ENCODE data around the gene TNP2. TPM values are rescaled to one million over a fixed set of nuclear protein-coding genes. Genes with fewer than 3 reads are reported as not detected.
"Not testable (repeated sequence)": the region's sequence is repeated elsewhere in the genome, so short reads cannot be mapped to it uniquely, and the experiment has no call there.

The TNP2 gene
- total RNA-seq, 3 donors from 2014 or later (not counting 1 experiment from before 2014, with no cell fraction given), result not detected

DNA sequence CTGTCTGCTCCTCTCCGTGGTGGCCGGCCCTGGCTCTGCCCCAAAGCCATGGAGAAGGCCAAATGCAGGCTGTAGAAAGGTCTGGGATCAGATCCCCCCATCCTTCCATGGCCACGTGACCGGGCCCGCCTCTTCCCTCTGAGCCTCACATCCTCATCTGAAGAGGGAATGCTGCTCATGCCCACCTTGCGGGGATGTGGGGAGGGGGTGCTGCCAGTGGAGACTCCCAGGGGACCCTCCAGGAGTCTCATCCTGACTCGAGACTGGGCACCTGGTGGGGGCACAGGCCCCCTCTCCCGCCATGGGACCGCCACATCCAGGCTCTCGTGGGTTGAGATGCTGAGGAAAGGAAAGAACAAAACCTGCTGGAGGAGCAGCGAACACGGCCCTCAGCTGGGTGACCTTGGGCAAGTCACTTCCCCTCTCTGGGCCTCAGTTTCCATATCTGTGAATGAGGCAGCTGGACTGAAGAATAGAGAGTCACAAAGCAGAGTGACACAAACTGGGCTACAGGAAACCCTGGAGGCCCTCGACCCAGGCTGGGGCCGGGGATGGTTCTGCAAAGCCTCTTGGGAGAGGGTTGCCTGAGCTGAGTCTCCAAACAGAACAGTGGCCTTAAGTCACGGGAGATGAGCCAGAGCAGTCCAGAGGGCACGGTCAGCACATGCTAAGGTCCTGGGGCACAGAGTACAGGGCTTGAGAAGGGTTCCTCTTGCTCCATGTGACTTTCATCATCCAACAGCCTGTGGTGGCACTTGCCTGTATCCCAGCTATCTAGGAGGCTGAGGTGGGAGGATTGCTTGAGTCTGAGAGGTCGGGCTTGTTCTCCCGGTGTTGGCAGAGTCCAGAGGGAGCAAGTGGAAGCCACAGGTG is 43.2 kb downstream of the TNP2 start:
- no peaks in the 10 kb centered on the region for H3K9me3 Mint-ChIP-seq
- no peak for DNase-seq
- no peak for TF ChIP-seq CTCF (IDR thresholded peaks at IDR 0.05)
- H3K4me3 Mint-ChIP-seq, result peak overlapping the region; percentile 83
- no peaks in the 10 kb centered on the region for H3K27me3 ChIP-seq (ENCODE audit: control insufficient read depth, insufficient read depth, low read length)
- H3K27ac Mint-ChIP-seq, result peak overlapping the region; percentile 91
- peak overlapping the region; percentile 87 for H3K27ac ChIP-seq (ENCODE audit: low read length)
- no peaks in the 10 kb centered on the region for H3K36me3 Mint-ChIP-seq
- H3K4me1 Mint-ChIP-seq, result peaks cover 20 to 33% of the 10 kb centered on the region in 2 donors
- no peaks in the 10 kb centered on the region for H3K36me3 ChIP-seq (ENCODE audit: control insufficient read depth, insufficient read depth, low read length)
- H3K4me1 ChIP-seq (ENCODE audit: control insufficient read depth, insufficient read depth, low read length), result peaks cover 34% of the 10 kb centered on the region
- intact Hi-C loops (cut with micrococcal nuclease), result loop anchor here (1.0 to 5.0 kb wide), 3 partner anchors 7 to 126 kb away; no protein-coding TSS in a partner anchor
- no peaks in the 10 kb centered on the region for H3K27me3 Mint-ChIP-seq (ENCODE audit: low read depth in 2 of 2)
- H3K9me3 ChIP-seq (ENCODE audit: control insufficient read depth, insufficient read depth, low read length), result no peaks in the 10 kb centered on the region
- H3K4me3 ChIP-seq (ENCODE audit: low read length), result peak overlapping the region; percentile 19
- ATAC-seq, result no peak
- WGBS (ENCODE audit: insufficient coverage), result 52% methylated on average over 15 of the region's 18 CpGs

DNA sequence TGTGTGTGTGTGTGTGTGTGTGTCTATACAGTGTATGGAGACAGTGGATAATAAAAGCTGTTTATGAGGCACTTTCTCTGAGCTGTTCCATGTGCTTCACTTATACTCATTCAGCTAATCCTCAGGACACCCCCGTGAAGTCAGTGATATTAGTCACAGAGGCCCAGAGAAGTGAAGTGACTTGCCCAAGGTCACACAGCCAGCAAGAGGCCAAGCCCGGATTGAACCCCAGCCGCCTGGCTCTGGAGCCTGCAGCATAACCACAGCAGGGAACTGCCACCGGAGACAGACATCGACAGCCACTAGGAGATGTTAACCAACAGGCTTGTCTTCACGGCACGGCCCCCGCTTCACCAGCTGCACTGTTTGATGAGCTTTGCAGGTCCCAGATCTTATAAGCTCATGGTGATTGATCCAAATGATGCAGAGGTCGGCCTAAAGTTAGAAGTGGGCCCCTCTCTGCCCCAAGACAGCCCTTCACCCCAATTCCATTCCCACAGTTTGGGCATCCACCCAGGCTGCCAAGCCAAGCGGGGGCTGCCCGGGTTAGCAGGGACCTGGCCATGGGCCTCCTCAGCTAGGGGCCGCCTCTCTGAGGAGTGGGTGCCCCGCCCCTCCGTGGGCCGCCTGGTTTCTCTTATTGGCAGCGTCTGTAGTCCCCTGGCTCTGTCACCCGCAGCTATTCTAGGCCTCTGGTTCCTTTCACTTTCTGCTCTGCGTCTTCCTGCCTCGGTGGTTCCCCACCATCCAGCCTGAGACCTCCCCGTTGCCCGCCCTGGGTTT is 44.0 kb downstream of the TNP2 start:
- peak overlapping the region; percentile 83 for H3K4me3 Mint-ChIP-seq
- peak; percentile 83 to 92 (median 89) for ATAC-seq
- Histone ChIP-seq H3K4me3 (ENCODE audit: low read length) (peak overlapping the region; percentile 19), H3K27me3 (ENCODE audit: control insufficient read depth, insufficient read depth, low read length) (no peaks in the 10 kb centered on the region), H3K4me1 (ENCODE audit: control insufficient read depth, insufficient read depth, low read length) (peaks cover 34% of the 10 kb centered on the region), H3K36me3 (ENCODE audit: control insufficient read depth, insufficient read depth, low read length) (no peaks in the 10 kb centered on the region), H3K9me3 (ENCODE audit: control insufficient read depth, insufficient read depth, low read length) (no peaks in the 10 kb centered on the region), H3K27ac (ENCODE audit: low read length) (peak overlapping the region; percentile 87)
- no peaks in the 10 kb centered on the region for H3K9me3 Mint-ChIP-seq
- H3K36me3 Mint-ChIP-seq, result no peaks in the 10 kb centered on the region
- H3K27me3 Mint-ChIP-seq (ENCODE audit: low read depth in 2 of 2), result no peaks in the 10 kb centered on the region
- no peak for TF ChIP-seq CTCF (IDR thresholded peaks at IDR 0.05)
- DNase-seq, result peak; percentile 73 to 91
- 4% methylated on average over 21 of the region's 21 CpGs for WGBS (ENCODE audit: insufficient coverage)
- peak overlapping the region; percentile 91 for H3K27ac Mint-ChIP-seq
- intact Hi-C loops (cut with micrococcal nuclease), result loop anchor here (1.0 to 5.0 kb wide), 3 partner anchors 8 to 127 kb away; no protein-coding TSS in a partner anchor
- peaks cover 19 to 35% of the 10 kb centered on the region in 2 donors for H3K4me1 Mint-ChIP-seq

DNA sequence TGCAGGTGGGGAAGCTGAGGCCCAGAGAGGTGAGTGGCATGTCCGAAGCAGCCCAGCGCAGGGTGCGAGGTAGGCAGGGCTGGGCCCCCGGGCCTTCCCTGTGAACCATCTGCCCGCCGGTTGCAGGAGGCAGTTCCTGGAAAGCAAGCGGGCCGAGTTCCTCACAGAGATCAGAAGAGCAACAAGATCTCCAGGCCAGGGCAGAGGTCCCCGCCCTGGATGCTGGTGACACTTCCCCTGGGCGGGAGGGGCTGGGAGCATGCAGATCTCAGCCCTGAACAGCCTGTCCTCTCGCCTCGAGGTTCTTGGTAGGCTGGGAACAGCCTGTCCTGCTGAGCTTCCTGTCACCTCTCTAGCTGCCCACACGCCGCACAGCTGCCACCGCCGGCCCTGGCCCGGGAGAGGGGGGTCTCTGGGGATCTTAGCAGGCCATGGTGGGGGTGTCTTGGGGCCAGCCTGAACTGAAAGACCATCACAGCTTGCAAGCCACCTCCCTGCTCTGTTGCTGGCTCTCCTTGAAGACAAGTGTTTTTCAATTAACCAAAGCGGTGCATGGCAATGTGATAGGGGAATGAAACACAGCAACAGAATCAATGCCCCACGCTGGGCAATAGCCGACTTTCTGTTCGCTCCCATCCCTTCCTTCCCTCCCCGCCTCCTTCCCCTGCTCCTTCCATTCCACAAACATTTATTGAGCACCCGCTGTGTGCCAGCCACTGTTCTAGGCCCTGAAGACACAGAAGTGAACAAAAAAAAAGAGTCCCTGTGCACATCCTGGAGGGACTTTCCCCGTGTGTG is 44.8 kb downstream of the TNP2 start:
- Histone ChIP-seq H3K27ac (ENCODE audit: low read length) (peak overlapping the region; percentile 87), H3K27me3 (ENCODE audit: control insufficient read depth, insufficient read depth, low read length) (no peaks in the 10 kb centered on the region), H3K36me3 (ENCODE audit: control insufficient read depth, insufficient read depth, low read length) (no peaks in the 10 kb centered on the region), H3K4me1 (ENCODE audit: control insufficient read depth, insufficient read depth, low read length) (peaks cover 36% of the 10 kb centered on the region), H3K9me3 (ENCODE audit: control insufficient read depth, insufficient read depth, low read length) (no peaks in the 10 kb centered on the region), H3K4me3 (ENCODE audit: low read length) (no peak overlapping the region)
- Mint-ChIP-seq H3K4me1 (peaks cover 20 to 40% of the 10 kb centered on the region in 2 donors), H3K27ac (peak overlapping the region; percentile 91), H3K36me3 (no peaks in the 10 kb centered on the region), H3K9me3 (no peaks in the 10 kb centered on the region), H3K27me3 (ENCODE audit: low read depth in 2 of 2) (no peaks in the 10 kb centered on the region), H3K4me3 (peak overlapping the region; percentile 83)
- DNase-seq, result peak; percentile 46 to 79
- no peak for TF ChIP-seq CTCF (IDR thresholded peaks at IDR 0.05)
- WGBS (ENCODE audit: insufficient coverage), result 12% methylated on average over 24 of the region's 24 CpGs
- intact Hi-C loops (cut with micrococcal nuclease), result no loop called here
- ATAC-seq, result peak; percentile 41 to 73 (median 48)

DNA sequence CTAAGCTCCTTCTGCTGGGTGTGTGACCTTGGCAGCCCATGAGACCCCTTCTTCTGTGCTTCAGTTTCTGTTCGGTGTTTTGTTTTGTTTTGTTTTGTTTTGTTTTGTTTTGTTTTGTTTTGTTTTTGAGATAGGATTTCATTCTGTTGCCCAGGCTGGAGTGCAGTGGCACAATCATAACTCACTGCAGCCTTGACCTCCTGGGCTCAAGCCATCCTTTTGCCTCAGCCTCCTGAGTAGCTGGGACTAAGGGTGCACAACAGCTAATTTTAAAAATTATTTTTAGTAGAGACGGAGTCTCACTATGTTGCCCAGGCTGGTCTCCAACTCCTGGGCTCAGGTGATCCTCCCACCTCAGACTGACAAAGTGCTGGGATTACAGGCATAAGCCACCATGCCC is 48.6 kb downstream of the TNP2 start:
- peak overlapping the region in 1 of 2 donors; percentile 12 for H3K27ac Mint-ChIP-seq
- H3K4me3 Mint-ChIP-seq; H3K27ac ChIP-seq (ENCODE audit: low read length); H3K36me3 ChIP-seq (ENCODE audit: control insufficient read depth, insufficient read depth, low read length); H3K27me3 ChIP-seq (ENCODE audit: control insufficient read depth, insufficient read depth, low read length); intact Hi-C loops (cut with micrococcal nuclease); DNase-seq; H3K4me3 ChIP-seq (ENCODE audit: low read length); H3K9me3 Mint-ChIP-seq; ATAC-seq; H3K36me3 Mint-ChIP-seq; H3K27me3 Mint-ChIP-seq (ENCODE audit: low read depth in 2 of 2): not testable (repeated sequence)
- 78% methylated on average over 2 of the region's 2 CpGs for WGBS (ENCODE audit: insufficient coverage)
- H3K4me1 Mint-ChIP-seq, result peaks cover 26 to 42% of the 10 kb centered on the region in 2 donors
- peaks cover 12% of the 10 kb centered on the region for H3K9me3 ChIP-seq (ENCODE audit: control insufficient read depth, insufficient read depth, low read length)
- H3K4me1 ChIP-seq (ENCODE audit: control insufficient read depth, insufficient read depth, low read length), result peaks cover 31% of the 10 kb centered on the region
